GM12878 (cell line): ENCODE data around the gene PPAN. TPM values are rescaled to one million over a fixed set of nuclear protein-coding genes. Genes with fewer than 3 reads are reported as not detected.

Source experiments
- ATAC-seq: fragments of 200-7000 bp; cut with Tn5 transposase; 3 replicates; pipeline ENCODE4 v1.9.1; 2020; ENCODE audit warnings: mild to moderate bottlenecking, moderate library complexity
- BruUV-seq: library from RNA; stranded (reverse); fragments of 400-500 nt; replicated peaks from 2 replicates; lab custom pipeline; 2021; lab: Mats Ljungman, UMichigan
- CTCF ChIA-PET: fragments of 300-600 bp; sonication (Branson Sonifier 250); formaldehyde crosslinking; extraction: SDS; loops from one replicate; lab custom pipeline; 2021; ENCODE audit warnings: inconsistent platforms; lab: Yijun Ruan, JAX
- POLR2A ChIA-PET: fragments of 350-600 bp; formaldehyde crosslinking; extraction: SDS; loops from one replicate; lab custom pipeline; 2021; ENCODE audit warnings: inconsistent platforms; lab: Charles Lee
- RAD21 ChIA-PET: fragments of 300-600 bp; sonication (Branson Sonifier 250); formaldehyde crosslinking; loops from one replicate; lab custom pipeline; 2023; ENCODE audit warnings: antibody characterized with exemption; ENCODE audit not compliant: unreplicated experiment; lab: Charles Lee
- SMC1A ChIA-PET: fragments of 300-600 bp; sonication (Branson Sonifier 250); formaldehyde crosslinking; loops from one replicate; lab custom pipeline; 2023; ENCODE audit not compliant: unreplicated experiment, uncharacterized antibody; lab: Charles Lee
- DNase-seq: peaks from one replicate; pipeline ENCODE4 v3.0.0-alpha.2; 2011; ENCODE audit warnings: low read depth, low spot score
- FAIRE-seq: peaks from 3 replicates; lab custom pipeline; 2011; peaks lifted over from hg19 to GRCh38; lab: Jason Lieb, UNC
- H2AFZ ChIP-seq: 2 replicates; pipeline ENCODE4 v1.6.0; 2011; ENCODE audit warnings: low read depth, low read length, control low read depth; ENCODE audit not compliant: control insufficient read depth
- H3K27ac ChIP-seq: 2 replicates; pipeline ENCODE4 v1.5.1; 2011; ENCODE audit warnings: control low read depth; ENCODE audit not compliant: control insufficient read depth, insufficient read depth
- H3K27me3 ChIP-seq, 2 experiments: replicated peaks in 1 of 2; 2 replicates each; pipeline versions ENCODE4 v1.6.0 to v1.6.1; 2011; ENCODE audit warnings: low read length in 1 of 2; ENCODE audit not compliant: control insufficient read depth in 2 of 2, insufficient read depth in 2 of 2
- H3K36me3 ChIP-seq, 2 experiments: 2 replicates each; pipeline ENCODE4 v1.5.1; 2011; ENCODE audit warnings: low read length in 1 of 2; ENCODE audit not compliant: control insufficient read depth in 2 of 2, insufficient read depth in 2 of 2
- H3K4me1 ChIP-seq: 2 replicates; pipeline ENCODE4 v1.6.1; 2011; ENCODE audit warnings: mild to moderate bottlenecking, low read length, moderate library complexity, mixed read lengths; ENCODE audit not compliant: control insufficient read depth, insufficient read depth
- H3K4me2 ChIP-seq: 2 replicates; pipeline ENCODE4 v1.6.0; 2011; ENCODE audit warnings: control low read depth; ENCODE audit not compliant: control insufficient read depth, insufficient read depth
- H3K4me3 ChIP-seq: fragments of 200-600 bp; sonication (generic); 2 replicates; pipeline ENCODE4 v1.5.1; 2016
- H3K79me2 ChIP-seq: 2 replicates; pipeline ENCODE4 v1.6.0; 2011; ENCODE audit warnings: low read length; ENCODE audit not compliant: control insufficient read depth, insufficient read depth
- H3K9ac ChIP-seq: 2 replicates; pipeline ENCODE4 v1.8.0; 2011; ENCODE audit warnings: low read length, control low read depth, mixed read lengths; ENCODE audit not compliant: control insufficient read depth, insufficient read depth
- H3K9me3 ChIP-seq: replicated peaks from 3 replicates; pipeline ENCODE4 v1.5.1; 2011; ENCODE audit warnings: mild to moderate bottlenecking, low read length; ENCODE audit not compliant: control insufficient read depth, insufficient read depth
- H4K20me1 ChIP-seq: 2 replicates; pipeline ENCODE4 v1.6.0; 2011; ENCODE audit not compliant: control insufficient read depth, insufficient read depth
- BHLHE40 ChIP-seq, 2 experiments: fragments of 450-650 bp in 1 of 2; IDR thresholded peaks; 2 replicates each; pipeline ENCODE4 v1.6.1; 2011 to 2017; ENCODE audit warnings: low read depth in 2 of 2, borderline replicate concordance in 1 of 2, improper control_type of control experiment in 1 of 2, low read length in 1 of 2, mild to moderate bottlenecking in 1 of 2
- JUND ChIP-seq: IDR thresholded peaks from 2 replicates; pipeline ENCODE4 v1.6.1; 2012; ENCODE audit warnings: low read depth, mild to moderate bottlenecking, low read length, improper control_type of control experiment, moderate library complexity
- NBN ChIP-seq: fragments of 450-650 bp; IDR thresholded peaks from 2 replicates; pipeline ENCODE4 v1.6.1; 2016
- NFIC ChIP-seq: IDR thresholded peaks from 2 replicates; pipeline ENCODE4 v1.6.1; 2012; ENCODE audit warnings: low read depth, mild to moderate bottlenecking, inconsistent platforms, low read length, moderate library complexity
- POLR2AphosphoS5 ChIP-seq: IDR thresholded peaks from 2 replicates; pipeline ENCODE4 v1.6.1; 2011; ENCODE audit warnings: mild to moderate bottlenecking, low read length, inconsistent platforms
- SRF ChIP-seq, 2 experiments: IDR thresholded peaks; 2 replicates each; pipeline ENCODE4 v1.6.1; 2011; ENCODE audit warnings: low read depth in 2 of 2, low read length in 2 of 2, mild to moderate bottlenecking in 1 of 2, moderate library complexity in 1 of 2
- TCF12 ChIP-seq: IDR thresholded peaks from 2 replicates; pipeline ENCODE4 v1.6.1; 2011; ENCODE audit warnings: low read depth, mild to moderate bottlenecking, low read length
- WGBS: methylation state at CpG from one replicate; pipeline ENCODE4 v1.1.6; 2016; ENCODE audit warnings: low lambda C conversion rate; ENCODE audit not compliant: insufficient replicate concordance, insufficient coverage; ENCODE audit errors: missing lambda C conversion rate; 5-methylcytosine and 5-hydroxymethylcytosine counted together
- in situ Hi-C: fragments of 300-500 bp; cut with MboI; formaldehyde crosslinking; loops from 9 replicates; pipeline ENCODE4 v1.14.3; 2018; ENCODE audit warnings: mixed read lengths
- intact Hi-C: fragments of 100-400 bp; cut with micrococcal nuclease; formaldehyde crosslinking; loops from one replicate; pipeline ENCODE4 v1.14.2; 2022; ENCODE audit not compliant: unreplicated experiment
- polyA plus RNA-seq, 11 experiments: library from polyadenylated mRNA; depleted of rRNA in 4 of 11; unstranded in 6 of 11; stranded (reverse) in 5 of 11; fragments of >200 nt; fragmentation: Nextera tagmentation in 4 of 11; fragmentation: Illumina TruSeq in 1 of 11; extraction: Ambion mirVana in 4 of 11; extraction: Trizol in 1 of 11; gene quantifications; 1 replicate in 1 of 11; 2 replicates in 10 of 11; pipeline versions ENCODE4 v1.2.1 to v1.2.3, GENCODE V29; 2011 to 2016; ENCODE audit warnings: inconsistent platforms in 2 of 11, missing spikeins in 2 of 11, low read depth in 1 of 11
- total RNA-seq, 4 experiments: library from RNA; depleted of rRNA in 3 of 4; stranded (reverse); fragments of >200 nt in 3 of 4; fragmentation: Illumina TruSeq in 1 of 4; extraction: Trizol in 1 of 4; gene quantifications; 2 replicates each; pipeline versions ENCODE4 v1.2.1 to v1.2.3, GENCODE V29; 2013 to 2021
- TF ChIP-seq, protein P1 (sequence below): IDR thresholded peaks from 2 replicates; pipeline ENCODE4 v1.6.1; 2011; ENCODE audit warnings: borderline replicate concordance, low read depth, mild to moderate bottlenecking, moderate library complexity, mixed read lengths, low read length; ENCODE audit not compliant: insufficient read depth; ENCODE audit errors: extremely low read length

The PPAN gene
- total and polyA plus RNA-seq, 10 of the 15 experiments (the other 5 are each of a cell fraction or from before 2014, with no cell fraction given) = 2.1 to 171 (median 108) TPM

DNA sequence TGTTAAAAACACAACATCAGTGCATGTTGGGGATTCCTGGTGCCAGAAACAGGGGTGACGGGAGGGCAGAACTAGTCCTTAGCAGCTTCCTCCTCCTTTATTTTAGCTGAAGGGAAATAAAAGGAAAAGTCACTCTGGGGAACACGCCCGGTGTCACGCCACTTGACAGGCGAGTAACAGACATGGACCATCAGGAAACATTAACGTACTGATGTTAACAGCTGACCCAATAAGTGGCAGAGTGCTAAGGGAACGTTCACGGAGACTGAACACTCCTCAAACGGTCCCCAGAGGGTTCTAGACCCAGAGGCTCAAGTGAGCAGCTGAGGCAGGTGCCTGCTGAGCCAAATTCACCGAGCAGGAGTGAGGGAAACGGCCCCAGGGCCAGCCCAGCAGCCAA, 27.4 kb downstream of the PPAN start:
- CTCF ChIA-PET = interaction anchor here (0.7 to 3.0 kb wide), 3 partner anchors 13 to 117 kb away, joined by 3 to 12 read pairs (median 3); partner anchors contain the start of gene EIF3G
- TF ChIP-seq BHLHE40 (IDR thresholded peaks at IDR 0.05; ENCODE audit: borderline replicate concordance in 1 of 2, low read depth in 2 of 2, low read length in 1 of 2) (no peak), NBN (no peak), SRF (IDR thresholded peaks at IDR 0.05; ENCODE audit: low read depth in 2 of 2, low read length in 2 of 2) (no peak), POLR2AphosphoS5 (no peak), TCF12 (no peak), JUND (no peak), NFIC (no peak)
- TF ChIP-seq, protein P1, sequence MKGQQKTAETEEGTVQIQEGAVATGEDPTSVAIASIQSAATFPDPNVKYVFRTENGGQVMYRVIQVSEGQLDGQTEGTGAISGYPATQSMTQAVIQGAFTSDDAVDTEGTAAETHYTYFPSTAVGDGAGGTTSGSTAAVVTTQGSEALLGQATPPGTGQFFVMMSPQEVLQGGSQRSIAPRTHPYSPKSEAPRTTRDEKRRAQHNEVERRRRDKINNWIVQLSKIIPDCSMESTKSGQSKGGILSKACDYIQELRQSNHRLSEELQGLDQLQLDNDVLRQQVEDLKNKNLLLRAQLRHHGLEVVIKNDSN = no peak
- SMC1A ChIA-PET = interaction anchor here (1.2 kb wide), 1 partner anchor 116 kb away, joined by 3 read pairs; no protein-coding TSS in a partner anchor
- no peaks in the 10 kb centered on the region for H3K27me3 ChIP-seq
- no peak overlapping the region for H3K9ac ChIP-seq
- 94% methylated on average over 11 of the region's 11 CpGs for WGBS
- FAIRE-seq (no peak), ATAC-seq (no peak), DNase-seq (no peak)
- in situ Hi-C loops (no loop called here), intact Hi-C loops (no loop called here)
- RAD21 ChIA-PET = no interaction called here
- no peak overlapping the region for H2AFZ ChIP-seq
- H4K20me1 ChIP-seq = no peaks in the 10 kb centered on the region
- no TSS peak for BruUV-seq
- H3K4me2 ChIP-seq = no peak overlapping the region
- H3K4me1 ChIP-seq = no peaks in the 10 kb centered on the region
- no peak overlapping the region for H3K4me3 ChIP-seq
- H3K36me3 ChIP-seq = peaks cover 40 to 48% of the 10 kb centered on the region in 2 experiments
- POLR2A ChIA-PET = no interaction called here
- no peaks in the 10 kb centered on the region for H3K79me2 ChIP-seq
- no peak overlapping the region for H3K27ac ChIP-seq
- H3K9me3 ChIP-seq = no peaks in the 10 kb centered on the region
